Measurements from ENCODE around the gene SART1.

DNA sequence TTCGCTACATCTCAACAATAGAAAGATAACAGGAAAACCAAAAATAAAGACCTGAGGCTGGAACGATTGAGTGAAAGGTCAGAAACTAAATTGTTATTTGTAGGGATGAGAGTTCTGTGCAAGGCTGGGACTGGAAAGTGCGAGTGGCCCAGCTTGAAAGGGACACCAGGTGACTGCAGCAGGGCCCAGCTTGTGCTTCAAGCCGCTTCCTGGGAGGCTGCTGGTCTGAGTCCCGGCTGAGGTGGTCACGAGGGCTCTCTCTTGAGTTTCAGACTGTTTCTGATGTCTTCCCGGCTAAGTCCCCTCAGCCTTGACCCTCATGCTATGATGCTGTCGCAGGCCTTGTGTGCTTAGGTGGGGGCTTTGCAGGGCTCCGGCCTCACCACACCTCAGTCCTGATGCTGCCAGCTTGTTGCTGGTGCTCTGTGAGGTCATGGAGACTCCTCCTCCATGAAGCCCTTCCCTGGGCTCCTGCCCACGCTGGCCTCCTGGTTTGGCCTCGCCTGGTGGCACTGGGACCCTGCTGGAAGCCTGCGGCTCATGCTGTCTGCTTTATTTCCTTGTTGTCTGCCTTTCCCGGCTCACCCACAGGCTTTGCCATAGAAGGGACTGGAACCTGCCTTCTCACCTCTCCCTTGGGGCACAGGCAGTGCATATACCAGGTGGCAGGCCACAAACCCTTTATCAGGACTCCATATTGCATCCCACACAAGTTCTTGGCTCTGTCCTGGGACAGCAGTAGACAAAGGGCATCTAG, 44.8 kb downstream of the SART1 start:
- TF ChIP-seq CTCF (optimal IDR thresholded peaks at IDR 0.05 in 1 of 3, IDR thresholded peaks at IDR 0.05 in 1 of 3, conservative IDR thresholded peaks at IDR 0.05 in 1 of 3; ENCODE audit: extremely low read depth in 1 of 3, insufficient read depth in 2 of 3, low read length in 3 of 3) (no peak), EZH2 (IDR thresholded peaks at IDR 0.05; ENCODE audit: low read length) (no peak)
